ENCODE data around the gene RBM26.

RBM26 gene

DNA sequence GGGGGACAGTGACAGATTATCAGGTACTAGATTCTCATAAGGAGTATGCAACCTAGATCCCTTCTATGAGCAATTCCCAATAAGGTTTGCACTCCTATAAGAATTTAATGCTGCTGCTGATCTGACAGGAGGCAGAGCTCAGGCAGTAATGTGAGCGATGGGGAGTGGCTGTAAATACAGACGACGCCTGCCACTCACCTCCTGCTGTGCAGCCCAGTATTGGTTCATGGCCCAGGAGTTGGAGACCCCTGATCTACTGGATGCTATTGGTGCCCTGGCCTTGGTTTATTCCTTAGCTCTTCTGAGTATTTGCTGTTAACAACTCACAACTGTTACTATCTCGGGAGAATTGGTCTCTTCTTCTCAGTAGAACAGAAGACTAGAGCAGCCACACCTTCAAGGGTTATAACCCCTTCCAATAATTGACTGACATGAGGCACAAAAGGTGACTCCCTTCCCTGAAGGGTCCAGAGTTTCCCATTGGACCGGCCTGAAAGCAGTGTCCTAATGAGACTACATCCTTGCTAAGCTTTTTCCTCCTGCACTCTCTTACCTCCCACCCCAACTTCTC lies 35.0 kb upstream of the RBM26 start:
- Mint-ChIP-seq H3K27me3 (ENCODE audit: low read depth, poor library complexity) (no peaks in the 10 kb centered on the region), H3K27ac (no peak overlapping the region)
- TF ChIP-seq, protein P1, sequence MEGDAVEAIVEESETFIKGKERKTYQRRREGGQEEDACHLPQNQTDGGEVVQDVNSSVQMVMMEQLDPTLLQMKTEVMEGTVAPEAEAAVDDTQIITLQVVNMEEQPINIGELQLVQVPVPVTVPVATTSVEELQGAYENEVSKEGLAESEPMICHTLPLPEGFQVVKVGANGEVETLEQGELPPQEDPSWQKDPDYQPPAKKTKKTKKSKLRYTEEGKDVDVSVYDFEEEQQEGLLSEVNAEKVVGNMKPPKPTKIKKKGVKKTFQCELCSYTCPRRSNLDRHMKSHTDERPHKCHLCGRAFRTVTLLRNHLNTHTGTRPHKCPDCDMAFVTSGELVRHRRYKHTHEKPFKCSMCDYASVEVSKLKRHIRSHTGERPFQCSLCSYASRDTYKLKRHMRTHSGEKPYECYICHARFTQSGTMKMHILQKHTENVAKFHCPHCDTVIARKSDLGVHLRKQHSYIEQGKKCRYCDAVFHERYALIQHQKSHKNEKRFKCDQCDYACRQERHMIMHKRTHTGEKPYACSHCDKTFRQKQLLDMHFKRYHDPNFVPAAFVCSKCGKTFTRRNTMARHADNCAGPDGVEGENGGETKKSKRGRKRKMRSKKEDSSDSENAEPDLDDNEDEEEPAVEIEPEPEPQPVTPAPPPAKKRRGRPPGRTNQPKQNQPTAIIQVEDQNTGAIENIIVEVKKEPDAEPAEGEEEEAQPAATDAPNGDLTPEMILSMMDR (IDR thresholded peaks at IDR 0.05) = no peak

DNA sequence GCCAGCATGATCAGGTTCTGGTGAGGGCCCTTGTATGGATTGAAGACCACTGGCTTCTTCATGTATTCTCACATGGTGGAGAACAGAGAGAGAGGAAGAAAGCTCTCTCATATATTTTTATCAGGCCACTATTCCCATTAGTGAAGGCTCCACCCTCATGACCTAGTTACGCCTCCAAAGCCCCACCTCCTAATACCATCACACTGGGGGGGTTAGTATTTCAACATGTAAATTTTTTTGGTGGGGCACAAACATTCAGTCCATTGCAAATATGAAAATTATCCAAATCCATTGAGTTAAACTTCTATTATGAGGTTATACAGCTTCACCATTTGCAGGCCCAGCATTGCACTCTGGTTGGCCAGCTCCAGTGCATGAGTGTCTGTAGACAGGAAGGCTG lies 33.2 kb upstream of the RBM26 start:
- no peaks in the 10 kb centered on the region for H3K36me3 Mint-ChIP-seq (ENCODE audit: low read depth)
- no peaks in the 10 kb centered on the region for H3K9me3 Mint-ChIP-seq
- no peaks in the 10 kb centered on the region for H3K27me3 Mint-ChIP-seq (ENCODE audit: low read depth, poor library complexity)
- TF ChIP-seq, protein P1 (IDR thresholded peaks at IDR 0.05) = no peak
- no peak for DNase-seq
- no peaks in the 10 kb centered on the region for H3K4me1 Mint-ChIP-seq
- H3K4me3 Mint-ChIP-seq = no peak overlapping the region
- H3K27ac Mint-ChIP-seq = no peak overlapping the region

More for the DNA sequence above, 35.0 kb upstream of the RBM26 start:
- Mint-ChIP-seq H3K36me3 (ENCODE audit: low read depth) (no peaks in the 10 kb centered on the region), H3K4me1 (no peaks in the 10 kb centered on the region), H3K4me3 (no peak overlapping the region), H3K9me3 (no peaks in the 10 kb centered on the region)
- no peak for DNase-seq

DNA sequence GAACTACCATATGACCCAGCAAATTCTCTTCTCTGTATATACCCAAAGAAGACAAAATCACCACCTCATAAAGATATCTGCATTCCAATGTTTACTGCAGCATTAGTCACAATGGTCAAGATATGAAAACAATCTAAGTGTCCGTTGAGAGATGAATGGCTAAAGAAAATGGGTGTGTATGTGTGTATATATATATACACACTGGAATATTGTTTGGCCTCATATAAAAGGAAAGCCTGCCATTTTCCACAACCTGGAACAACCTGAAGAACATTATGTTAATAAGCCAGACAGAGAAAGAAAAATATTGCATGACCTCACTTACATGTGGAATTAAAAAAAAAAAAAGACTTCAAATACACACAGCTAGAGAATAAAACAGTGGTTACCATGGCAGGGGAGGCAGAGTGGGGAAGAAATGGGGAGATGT lies 29.5 kb upstream of the RBM26 start:
- H3K4me1 Mint-ChIP-seq = no peaks in the 10 kb centered on the region
- no peak overlapping the region for H3K4me3 Mint-ChIP-seq
- DNase-seq = no peak
- no peak overlapping the region for H3K27ac Mint-ChIP-seq
- peaks cover 4% of the 10 kb centered on the region for H3K9me3 Mint-ChIP-seq
- H3K27me3 Mint-ChIP-seq (ENCODE audit: low read depth, poor library complexity) = no peaks in the 10 kb centered on the region
- TF ChIP-seq, protein P1 (IDR thresholded peaks at IDR 0.05) = no peak
- no peaks in the 10 kb centered on the region for H3K36me3 Mint-ChIP-seq (ENCODE audit: low read depth)

DNA sequence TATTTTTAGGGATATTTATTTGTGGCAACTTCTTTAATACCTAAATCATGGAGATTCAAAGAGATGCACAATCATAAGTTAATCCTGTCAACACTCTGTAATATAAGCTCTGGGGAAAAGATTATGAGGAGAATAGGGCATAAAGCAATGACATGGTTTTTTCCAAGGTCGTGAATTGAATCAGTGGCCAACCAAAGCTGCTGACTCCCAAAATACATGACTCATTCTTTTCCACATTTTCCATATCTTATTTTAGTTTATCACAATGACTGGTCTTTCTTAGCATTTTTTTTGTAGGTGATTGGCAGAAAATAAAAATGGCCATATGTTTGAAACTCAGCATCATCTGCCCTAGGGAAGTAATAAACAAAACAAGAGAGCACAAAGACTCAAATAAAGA lies 28.5 kb upstream of the RBM26 start:
- DNase-seq = no peak
- peaks cover 5% of the 10 kb centered on the region for H3K9me3 Mint-ChIP-seq
- H3K27me3 Mint-ChIP-seq (ENCODE audit: low read depth, poor library complexity) = no peaks in the 10 kb centered on the region
- H3K4me1 Mint-ChIP-seq = no peaks in the 10 kb centered on the region
- no peaks in the 10 kb centered on the region for H3K36me3 Mint-ChIP-seq (ENCODE audit: low read depth)
- TF ChIP-seq, protein P1 (IDR thresholded peaks at IDR 0.05) = no peak
- no peak overlapping the region for H3K27ac Mint-ChIP-seq
- no peak overlapping the region for H3K4me3 Mint-ChIP-seq

DNA sequence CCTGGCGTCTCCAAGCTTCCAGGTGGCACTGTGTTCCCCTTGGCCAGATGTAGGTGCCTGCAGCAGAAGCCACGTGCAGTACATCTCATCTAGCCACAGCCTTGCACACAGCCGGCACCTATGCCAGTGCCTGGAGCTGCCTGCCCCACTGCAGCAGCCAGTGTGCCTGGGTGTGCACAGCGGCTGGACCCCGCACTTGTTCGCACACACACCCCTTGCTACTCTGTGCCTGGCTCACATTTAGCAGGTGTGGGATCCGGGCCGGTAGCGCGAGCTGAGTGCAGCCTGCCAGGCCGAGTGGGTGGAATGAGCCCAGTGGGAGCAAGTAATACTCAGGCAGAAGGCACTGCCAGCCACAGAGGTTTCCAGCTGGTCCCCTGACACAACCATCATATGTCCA lies 26.9 kb upstream of the RBM26 start:
- no peak for DNase-seq
- H3K4me3 Mint-ChIP-seq = no peak overlapping the region
- TF ChIP-seq, protein P1 (IDR thresholded peaks at IDR 0.05) = no peak
- H3K27me3 Mint-ChIP-seq (ENCODE audit: low read depth, poor library complexity) = no peaks in the 10 kb centered on the region
- H3K9me3 Mint-ChIP-seq = peaks cover 5% of the 10 kb centered on the region
- no peaks in the 10 kb centered on the region for H3K36me3 Mint-ChIP-seq (ENCODE audit: low read depth)
- no peaks in the 10 kb centered on the region for H3K4me1 Mint-ChIP-seq
- no peak overlapping the region for H3K27ac Mint-ChIP-seq

DNA sequence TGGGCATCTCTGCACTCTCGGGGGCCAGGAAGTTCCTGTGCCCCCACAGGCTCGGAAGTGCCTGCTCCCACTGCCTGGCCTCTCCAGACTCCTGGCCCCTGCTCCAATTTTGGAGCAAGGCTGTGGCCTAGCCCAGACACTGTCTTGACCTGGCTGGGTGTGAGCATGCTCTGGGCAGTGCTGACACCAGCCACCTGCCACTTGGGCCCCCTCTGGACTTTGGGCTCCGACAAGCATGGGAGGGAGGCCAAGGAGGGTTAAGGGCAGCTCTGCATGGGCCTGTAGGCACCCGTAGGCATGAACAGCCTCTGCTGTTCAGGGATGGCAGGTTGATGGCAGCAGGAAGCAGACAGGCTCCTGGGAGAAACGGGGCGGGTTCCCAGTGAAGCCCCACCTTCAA lies 26.0 kb upstream of the RBM26 start:
- Mint-ChIP-seq H3K4me3 (no peak overlapping the region), H3K27me3 (ENCODE audit: low read depth, poor library complexity) (no peaks in the 10 kb centered on the region), H3K9me3 (peaks cover 5% of the 10 kb centered on the region), H3K4me1 (peaks cover 5% of the 10 kb centered on the region), H3K36me3 (ENCODE audit: low read depth) (no peaks in the 10 kb centered on the region), H3K27ac (no peak overlapping the region)
- DNase-seq = no peak
- TF ChIP-seq, protein P1 (IDR thresholded peaks at IDR 0.05) = no peak

All from nephron progenitor cell (in vitro differentiated cells).